Mucosa of descending colon (tissue), 3 donors: ENCODE data around the gene UQCRHL. TPM values are rescaled to one million over a fixed set of nuclear protein-coding genes. Genes with fewer than 3 reads are reported as not detected.

ENCODE experiments used
- ATAC-seq: fragments of 200-7000 bp; cut with Tn5 transposase; one replicate; pipeline ENCODE4 v1.9.1; 2020; ENCODE audit warnings: mild to moderate bottlenecking, moderate library complexity
- DNase-seq, 3 donors: peaks; one replicate each; pipeline ENCODE4 v3.0.0-alpha.2; 2020
- H3K36me3 ChIP-seq: fragments of 200-600 bp; one replicate; pipeline ENCODE4 v1.8.0; 2021; ENCODE audit warnings: low read depth, mild to moderate bottlenecking
- H3K4me1 ChIP-seq: fragments of 200-600 bp; one replicate; pipeline ENCODE4 v1.8.0; 2021; ENCODE audit warnings: low read depth, mild to moderate bottlenecking
- H3K4me3 ChIP-seq: fragments of 200-600 bp; one replicate; pipeline ENCODE4 v1.8.0; 2021; ENCODE audit warnings: mild to moderate bottlenecking
- H3K9me3 ChIP-seq: fragments of 200-600 bp; one replicate; pipeline ENCODE4 v1.8.0; 2021; ENCODE audit warnings: mild to moderate bottlenecking
- CTCF ChIP-seq: fragments of 200-600 bp; IDR thresholded peaks from one replicate; pipeline ENCODE4 v1.8.0; 2022; ENCODE audit warnings: antibody characterized with exemption, mild to moderate bottlenecking
- intact Hi-C, 2 donors: fragments of 100-400 bp; cut with DNase I in 1 of 2; cut with micrococcal nuclease in 1 of 2; formaldehyde crosslinking; loops; one replicate each; pipeline versions ENCODE4 v1.11.0 to v1.11.1; 2022; cut with DNase I, micrococcal nuclease
- total RNA-seq, 3 donors: library from RNA; stranded (reverse); fragmentation: NEBNext Ultra II Directional in 2 of 3; extraction: Animal tissue kit (Norgen Biotek cat#: 25700) in 2 of 3; gene quantifications; one replicate each; pipeline versions ENCODE4 v1.2.1 to v1.2.4, GENCODE V29; 2021 to 2023
- donor health status: DM: no; HTN: no; CAD: no; lungs with moderate emphysema.
- donor health status: DM: no; HTN: no; CAD: no.
- donor health status: DM: no; HTN: yes; CAD: no.

Gene UQCRHL
- total RNA-seq, 3 donors from 2014 or later = 1.7 to 2.4 (median 2.1) TPM

GRCh38 chr1:15797614-15798390 is 9.6 kb downstream of the UQCRHL start:
- H3K36me3 ChIP-seq = no peaks in the 10 kb centered on the region
- H3K4me1 ChIP-seq = peaks cover 54% of the 10 kb centered on the region
- intact Hi-C loops = no loop called here
- H3K4me3 ChIP-seq = no peak overlapping the region
- no peaks in the 10 kb centered on the region for H3K9me3 ChIP-seq
- no peak for TF ChIP-seq CTCF
- peak in 1 of 3 donors; percentile 42 for DNase-seq
- no peak for ATAC-seq

DNA sequence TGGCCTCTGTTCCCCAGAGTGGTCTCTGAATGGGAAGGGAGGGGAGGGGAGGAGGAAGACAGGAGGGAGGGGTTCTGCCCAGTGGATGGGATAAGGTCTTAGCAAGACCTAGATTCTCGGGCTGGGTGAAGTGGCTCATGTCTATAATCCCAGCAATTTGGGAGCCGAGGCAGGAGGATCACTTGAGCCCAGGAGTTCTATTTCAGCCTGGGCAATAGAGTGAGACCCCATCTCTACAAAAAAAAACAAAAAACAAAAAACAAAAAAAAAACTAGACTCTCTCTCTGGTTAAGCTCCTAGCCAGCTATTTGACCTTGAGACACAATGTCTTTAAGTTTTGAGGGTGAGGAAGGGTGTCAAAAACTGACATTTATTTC is 11.4 kb downstream of the UQCRHL start:
- no peak for ATAC-seq
- Histone ChIP-seq H3K4me1 (peaks cover 58% of the 10 kb centered on the region), H3K4me3 (no peak overlapping the region), H3K9me3 (no peaks in the 10 kb centered on the region), H3K36me3 (no peaks in the 10 kb centered on the region)
- intact Hi-C loops = no loop called here
- no peak for TF ChIP-seq CTCF
- peak in 1 of 3 donors; percentile 36 for DNase-seq

- intact Hi-C loops = no loop called here
- Histone ChIP-seq H3K4me3 (no peak overlapping the region), H3K36me3 (peaks cover 5% of the 10 kb centered on the region), H3K4me1 (peaks cover 6% of the 10 kb centered on the region), H3K9me3 (no peaks in the 10 kb centered on the region)
- ATAC-seq (peak; percentile 27), DNase-seq (no peak)
- TF ChIP-seq CTCF = no peak
Measured at GRCh38 chr1:15788624-15789301, 18.7 kb downstream of the UQCRHL start.

DNA sequence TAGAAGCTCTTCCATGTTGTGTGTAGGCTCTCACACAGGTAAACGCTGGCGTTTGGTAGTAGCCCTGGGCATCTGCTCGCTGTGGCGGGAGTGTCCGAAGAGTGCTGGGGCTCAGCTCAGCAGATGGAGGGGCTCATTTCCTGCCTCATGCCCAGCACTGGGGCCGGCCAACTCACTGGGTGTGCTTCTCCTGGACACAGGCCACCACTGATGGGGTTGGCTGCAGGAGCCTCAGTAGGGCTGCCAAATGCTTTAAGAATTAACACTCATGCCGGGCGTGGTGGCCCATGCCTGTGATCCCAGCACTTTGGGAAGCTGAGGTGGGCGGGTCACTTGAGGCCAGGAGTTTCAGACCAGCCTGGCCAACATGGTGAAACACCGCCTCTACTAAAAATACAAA is 20.9 kb downstream of the UQCRHL start:
- ATAC-seq = peak; percentile 32
- no peak for TF ChIP-seq CTCF
- intact Hi-C loops = no loop called here
- H3K4me3 ChIP-seq = no peak overlapping the region
- peak in 1 of 3 donors; percentile 37 for DNase-seq
- H3K9me3 ChIP-seq = no peaks in the 10 kb centered on the region
- peaks cover 5% of the 10 kb centered on the region for H3K36me3 ChIP-seq
- H3K4me1 ChIP-seq = no peaks in the 10 kb centered on the region

GRCh38 chr1:15785683-15786082 is 21.8 kb downstream of the UQCRHL start:
- peaks cover 5% of the 10 kb centered on the region for H3K36me3 ChIP-seq
- intact Hi-C loops = no loop called here
- no peak overlapping the region for H3K4me3 ChIP-seq
- no peak for TF ChIP-seq CTCF
- no peaks in the 10 kb centered on the region for H3K9me3 ChIP-seq
- DNase-seq (no peak), ATAC-seq (no peak)
- H3K4me1 ChIP-seq = peaks cover 5% of the 10 kb centered on the region
